Testis (tissue), 2 donors: ENCODE data around the gene P2RX5.

ENCODE experiments used
- POLR2A ChIP-seq: fragments of 450-650 bp; IDR thresholded peaks from one replicate; pipeline ENCODE4 v1.6.1; 2017; ENCODE audit warnings: antibody characterized with exemption, mild to moderate bottlenecking, moderate library complexity
- TF ChIP-seq, protein P1 (sequence below), 3 experiments: fragments of 450-650 bp in 2 of 3; fragments of 200-600 bp in 1 of 3; sonication (generic) in 1 of 3; IDR thresholded peaks; one replicate each; pipeline ENCODE4 v1.5.1; 2016 to 2019; ENCODE audit warnings: antibody characterized with exemption in 3 of 3, mild to moderate bottlenecking in 2 of 3, moderate library complexity in 1 of 3

DNA sequence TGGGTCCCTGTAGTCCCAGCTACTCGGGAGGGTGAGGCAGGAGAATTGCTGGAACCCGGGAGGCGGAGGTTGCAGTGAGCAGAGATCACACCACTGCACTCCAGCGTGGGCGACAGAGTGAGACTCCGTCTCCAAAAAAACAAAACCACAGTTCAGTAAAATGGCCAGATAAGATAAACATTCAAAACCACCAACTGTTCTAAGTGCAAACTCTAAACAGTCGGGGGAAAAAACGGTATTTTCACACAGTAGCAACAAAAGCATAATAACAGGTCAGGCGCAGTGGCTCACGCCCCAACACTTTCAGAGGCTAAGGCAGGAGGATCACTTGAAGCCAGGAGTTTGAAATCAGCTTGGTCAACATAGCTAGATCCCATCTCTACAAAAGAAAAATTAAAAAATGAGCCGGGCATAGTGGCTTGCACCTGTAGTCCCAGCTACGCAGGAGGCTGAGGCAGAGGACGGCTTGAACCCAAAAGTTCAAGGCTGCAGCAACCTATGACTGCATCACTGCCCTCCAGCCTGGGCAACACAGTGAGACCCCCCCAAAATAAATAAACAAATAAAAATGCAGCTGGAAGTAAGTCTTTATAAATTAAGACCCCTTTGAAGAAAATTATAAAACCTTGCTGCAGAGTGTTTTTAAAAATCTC lies 17.0 kb upstream of the P2RX5 start:
- TF ChIP-seq, protein P1, sequence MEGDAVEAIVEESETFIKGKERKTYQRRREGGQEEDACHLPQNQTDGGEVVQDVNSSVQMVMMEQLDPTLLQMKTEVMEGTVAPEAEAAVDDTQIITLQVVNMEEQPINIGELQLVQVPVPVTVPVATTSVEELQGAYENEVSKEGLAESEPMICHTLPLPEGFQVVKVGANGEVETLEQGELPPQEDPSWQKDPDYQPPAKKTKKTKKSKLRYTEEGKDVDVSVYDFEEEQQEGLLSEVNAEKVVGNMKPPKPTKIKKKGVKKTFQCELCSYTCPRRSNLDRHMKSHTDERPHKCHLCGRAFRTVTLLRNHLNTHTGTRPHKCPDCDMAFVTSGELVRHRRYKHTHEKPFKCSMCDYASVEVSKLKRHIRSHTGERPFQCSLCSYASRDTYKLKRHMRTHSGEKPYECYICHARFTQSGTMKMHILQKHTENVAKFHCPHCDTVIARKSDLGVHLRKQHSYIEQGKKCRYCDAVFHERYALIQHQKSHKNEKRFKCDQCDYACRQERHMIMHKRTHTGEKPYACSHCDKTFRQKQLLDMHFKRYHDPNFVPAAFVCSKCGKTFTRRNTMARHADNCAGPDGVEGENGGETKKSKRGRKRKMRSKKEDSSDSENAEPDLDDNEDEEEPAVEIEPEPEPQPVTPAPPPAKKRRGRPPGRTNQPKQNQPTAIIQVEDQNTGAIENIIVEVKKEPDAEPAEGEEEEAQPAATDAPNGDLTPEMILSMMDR (IDR thresholded peaks at IDR 0.05): no peak
- no peak for TF ChIP-seq POLR2A
